HG02943 (cell line): ENCODE data around the gene COA6.

Source experiments
- ATAC-seq: cut with Tn5 transposase; IDR thresholded peaks from one replicate; pipeline ENCODE4 v1.9.1; 2021; ENCODE audit warnings: mild to moderate bottlenecking, low read depth, moderate library complexity; ENCODE audit not compliant: unreplicated experiment

The COA6 gene

DNA sequence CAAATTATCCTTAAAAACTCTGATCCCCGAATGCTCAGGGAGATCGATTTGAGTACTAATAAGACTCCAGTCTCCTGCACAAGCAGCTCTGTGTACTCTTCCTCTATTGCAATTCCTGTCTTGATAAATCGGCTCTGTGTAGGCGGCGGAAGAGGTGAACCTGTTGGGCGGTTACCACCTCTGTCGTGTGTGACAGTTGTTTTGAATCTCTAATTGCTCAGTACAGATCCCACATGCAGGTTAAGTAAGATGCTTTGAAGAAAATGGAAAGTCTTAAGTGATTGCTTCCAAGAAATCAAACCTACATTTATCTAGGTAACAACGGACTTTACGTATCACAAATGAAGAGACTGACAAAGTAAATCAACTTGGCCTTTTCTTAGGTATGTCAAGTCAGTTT, 35.5 kb downstream of the COA6 start:
- no peak for ATAC-seq

DNA sequence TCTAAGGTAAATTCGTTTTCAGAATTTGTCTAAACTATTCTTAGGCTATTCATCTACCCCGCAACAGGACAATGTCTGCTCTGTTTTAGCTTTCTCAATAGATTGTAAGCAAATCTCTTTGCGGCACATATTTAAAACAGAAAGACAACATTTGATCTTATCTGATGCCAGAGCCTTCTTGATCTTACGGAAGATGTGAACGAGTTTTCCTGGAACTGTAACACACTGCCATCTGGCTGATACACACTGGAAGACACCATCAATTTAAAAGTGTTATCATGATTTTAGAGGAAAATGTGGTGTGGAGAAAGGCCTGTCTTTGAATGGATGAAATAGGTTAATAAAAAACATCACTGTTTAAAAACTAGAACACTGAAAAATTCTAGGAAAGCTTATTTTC, 36.1 kb downstream of the COA6 start:
- ATAC-seq = no peak

DNA sequence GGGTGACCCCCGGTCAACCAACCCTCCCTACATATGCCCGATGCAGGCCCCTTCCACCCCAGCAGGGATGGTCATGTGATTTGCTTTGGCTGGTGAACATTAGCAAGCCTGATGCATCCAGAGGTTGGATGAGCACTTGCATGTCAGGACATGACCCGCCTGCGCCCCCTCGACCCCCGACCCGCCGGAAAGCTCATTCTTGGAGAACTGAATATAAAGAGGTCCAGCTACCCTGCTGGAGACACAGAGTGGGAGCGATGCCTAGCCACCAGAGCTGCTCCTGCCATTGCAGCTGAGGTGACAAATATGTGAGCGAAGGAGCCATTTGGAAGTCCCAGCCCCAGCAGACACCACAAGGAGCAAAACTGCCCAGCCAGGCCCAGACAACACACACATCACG, 39.6 kb downstream of the COA6 start:
- ATAC-seq = no peak

DNA sequence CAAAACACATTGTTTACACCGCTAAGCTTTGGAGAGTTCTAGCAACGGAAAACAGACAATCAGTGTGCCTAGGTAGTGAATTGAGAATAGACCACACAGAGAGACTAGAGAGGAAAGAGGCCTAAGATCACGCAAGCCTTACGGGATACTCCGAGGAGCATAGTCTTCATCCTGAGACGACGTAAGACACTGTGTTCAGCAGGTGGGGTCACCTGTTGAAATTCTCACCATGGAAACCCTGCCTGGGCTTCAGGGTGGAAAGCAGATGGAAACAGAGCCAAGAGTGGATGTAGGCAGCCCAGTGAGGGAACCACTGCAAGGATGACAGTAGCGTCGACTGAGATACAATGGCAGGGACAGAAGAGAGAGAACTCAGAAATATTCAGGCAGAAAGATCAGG, 40.2 kb downstream of the COA6 start:
- ATAC-seq = no peak

DNA sequence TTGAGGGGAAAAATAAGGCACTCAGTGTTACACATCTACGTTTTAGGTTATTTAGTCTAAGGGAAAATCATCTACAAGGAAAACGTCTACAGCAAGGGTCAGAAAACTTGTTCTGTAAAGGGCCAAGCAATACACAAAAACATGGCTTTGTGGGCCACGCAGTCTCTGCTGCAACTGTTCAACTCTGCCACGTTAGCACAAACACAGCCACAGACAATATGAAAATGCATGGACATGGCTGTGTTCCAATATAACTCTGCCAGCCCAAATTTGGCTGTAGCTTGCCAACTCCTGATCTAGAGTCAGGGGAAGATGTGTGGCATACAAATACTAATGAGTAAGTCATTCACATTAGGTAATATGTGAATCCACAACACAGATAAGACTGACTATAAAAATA, 40.7 kb downstream of the COA6 start:
- no peak for ATAC-seq

DNA sequence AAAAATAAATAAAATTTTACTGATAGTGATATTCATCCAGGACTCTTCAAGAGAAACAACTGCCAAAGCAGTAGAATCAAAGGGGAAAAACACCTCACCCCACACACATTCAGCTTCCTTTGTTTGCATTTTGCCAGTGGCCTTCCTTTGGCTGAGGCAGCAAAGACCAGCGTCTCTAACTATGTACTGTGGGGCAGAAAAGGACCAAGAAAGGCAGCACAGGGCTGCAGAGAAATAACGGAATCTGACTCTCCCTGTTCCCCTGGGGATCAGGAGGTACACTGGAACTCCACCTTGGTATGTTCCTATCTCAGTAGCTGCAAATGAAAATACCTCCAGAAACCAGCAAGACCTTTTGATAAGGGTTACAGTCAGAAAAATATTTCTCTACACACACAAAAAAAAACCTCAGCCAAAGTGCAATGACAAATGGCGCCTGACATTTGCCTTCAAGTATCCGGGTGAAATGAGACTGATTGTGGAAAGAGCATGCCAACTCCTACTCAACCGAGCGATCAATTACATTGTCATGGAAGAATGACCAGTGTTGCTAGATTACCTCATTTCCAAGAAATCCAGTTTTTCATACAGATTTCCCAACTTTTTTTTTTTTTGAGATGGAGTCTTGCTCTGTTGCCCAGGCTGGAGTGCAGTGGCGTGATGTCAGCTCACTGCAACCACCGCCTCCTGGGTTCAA, 54.8 kb downstream of the COA6 start:
- no peak for ATAC-seq

DNA sequence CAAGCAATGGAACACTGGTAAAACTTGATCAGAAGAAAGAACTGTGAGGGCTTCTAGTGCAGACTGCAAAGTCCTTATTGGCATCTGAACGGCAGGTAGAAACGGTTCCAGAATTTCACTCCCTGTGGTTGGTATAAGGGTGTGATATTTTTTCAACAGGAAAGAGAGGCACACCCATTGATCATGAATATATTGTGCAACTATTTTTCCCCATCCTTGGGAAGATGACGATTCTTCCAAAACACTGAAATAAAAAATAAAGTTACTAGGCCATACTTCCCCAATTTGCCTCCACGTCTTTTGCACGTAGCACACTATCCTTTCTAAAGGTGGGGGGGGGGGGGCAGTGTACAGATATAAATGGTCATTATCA, 56.2 kb downstream of the COA6 start:
- no peak for ATAC-seq

DNA sequence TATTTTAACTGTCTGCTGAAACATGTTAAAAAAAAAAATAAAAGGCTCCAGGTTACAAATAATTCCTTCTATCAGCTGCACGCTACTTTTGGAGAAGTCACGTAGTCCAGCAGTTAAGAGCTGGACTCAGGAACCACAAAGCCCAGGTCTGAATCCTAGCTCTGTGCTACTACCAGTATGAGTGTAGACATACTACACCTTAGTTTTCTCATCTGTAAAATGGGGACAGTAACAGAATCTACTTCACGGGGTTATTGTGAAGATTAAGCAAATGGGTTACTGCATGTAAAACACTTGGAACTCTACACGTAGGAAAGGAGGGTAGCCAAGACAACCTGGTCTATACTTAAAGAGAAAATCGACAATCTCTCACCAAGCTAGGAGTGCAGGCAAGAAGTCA, 57.4 kb downstream of the COA6 start:
- ATAC-seq = no peak

DNA sequence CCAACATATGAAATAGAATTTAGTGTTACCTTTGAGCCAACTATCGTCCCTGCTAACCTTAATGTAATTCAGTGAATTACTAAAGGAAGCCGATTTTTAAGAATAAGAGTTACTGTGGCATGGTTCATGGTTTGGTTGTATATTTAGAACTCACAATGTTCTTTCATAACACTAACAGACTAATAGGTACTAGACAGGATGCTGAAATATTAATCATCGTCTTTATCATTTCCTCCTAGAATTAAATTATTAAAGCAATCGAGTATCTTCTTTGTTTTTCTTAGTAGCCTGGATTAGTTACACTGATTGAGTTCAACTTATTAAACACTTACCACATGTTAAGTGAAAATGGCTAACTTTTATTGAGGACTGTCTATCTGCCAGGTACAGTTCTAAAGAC, 58.0 kb downstream of the COA6 start:
- ATAC-seq = no peak

DNA sequence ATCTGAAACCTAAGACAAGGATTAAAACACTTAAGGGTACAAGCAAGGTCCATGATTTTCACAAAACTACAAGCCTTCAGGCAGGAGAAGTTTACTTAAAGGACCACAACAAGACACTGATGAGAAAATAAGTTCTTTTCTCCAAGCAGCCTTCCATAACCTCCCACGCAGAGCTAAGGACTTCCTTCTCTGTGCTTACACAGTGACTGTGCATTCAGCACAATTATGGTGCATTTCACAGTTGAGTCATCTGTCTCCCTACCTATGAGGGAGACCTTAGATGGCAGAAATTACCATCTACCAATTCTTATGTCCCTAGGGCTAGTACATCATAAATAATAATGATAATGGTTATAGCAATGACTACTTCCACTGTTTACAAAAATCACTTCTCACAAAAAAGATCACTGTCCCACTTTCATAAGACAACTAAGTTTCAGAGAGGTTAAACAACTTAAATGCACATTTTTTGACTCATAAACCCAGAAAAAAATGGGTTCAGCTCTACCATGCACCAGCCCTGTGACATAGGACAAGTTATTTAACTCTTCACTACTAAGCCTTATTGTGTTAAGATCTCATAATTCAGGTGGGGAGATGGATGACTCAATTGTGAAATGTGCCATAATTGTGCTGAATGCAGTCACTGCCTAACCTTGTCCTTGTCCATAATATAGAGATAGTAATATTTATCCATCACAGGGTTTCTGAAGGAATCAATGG, 60.5 kb downstream of the COA6 start:
- no peak for ATAC-seq
